CD14-positive monocyte (primary cell): ENCODE data around the gene NRXN3. TPM values are rescaled to one million over a fixed set of nuclear protein-coding genes. Genes with fewer than 3 reads are reported as not detected.

Source experiments
- DNase-seq, 3 donors: peaks; one replicate each; pipeline ENCODE4 v3.0.0-alpha.2; 2011 to 2022
- H2AFZ ChIP-seq: 2 replicates; pipeline ENCODE4 v1.6.0; 2012; ENCODE audit warnings: mild to moderate bottlenecking, low read depth, low read length, inconsistent platforms; ENCODE audit not compliant: insufficient read depth, poor library complexity, severe bottlenecking
- H3K27ac ChIP-seq, 2 donors: 1 replicate in 1 of 2; 2 replicates in 1 of 2; pipeline ENCODE4 v1.5.1; 2012 to 2013; ENCODE audit warnings: low read length in 2 of 2, control low read depth in 1 of 2, inconsistent platforms in 1 of 2, low read depth in 1 of 2, mild to moderate bottlenecking in 1 of 2
- H3K27me3 ChIP-seq, 2 donors: one replicate each; pipeline versions ENCODE4 v1.6.0 to v1.6.1; 2011 to 2013; ENCODE audit warnings: low read length in 2 of 2; ENCODE audit not compliant: control insufficient read depth in 2 of 2, insufficient read depth in 2 of 2
- H3K36me3 ChIP-seq, 2 donors: replicated peaks in 1 of 2; 1 replicate in 1 of 2; 2 replicates in 1 of 2; pipeline versions ENCODE4 v1.5.1 to v1.6.1; 2012 to 2013; ENCODE audit warnings: low read length in 2 of 2, control low read depth in 1 of 2, inconsistent platforms in 1 of 2, mild to moderate bottlenecking in 1 of 2; ENCODE audit not compliant: insufficient read depth in 2 of 2, control insufficient read depth in 1 of 2
- H3K4me1 ChIP-seq, 2 donors: 1 replicate in 1 of 2; 2 replicates in 1 of 2; pipeline versions ENCODE4 v1.5.1 to v1.6.1; 2012 to 2013; ENCODE audit warnings: low read length in 2 of 2, control low read depth in 1 of 2, inconsistent platforms in 1 of 2, mild to moderate bottlenecking in 1 of 2, moderate library complexity in 1 of 2; ENCODE audit not compliant: insufficient read depth in 2 of 2, control insufficient read depth in 1 of 2
- H3K4me2 ChIP-seq: replicated peaks from 2 replicates; pipeline ENCODE3; 2012; ENCODE audit warnings: low read length, moderate library complexity, mild to moderate bottlenecking; ENCODE audit not compliant: poor library complexity, severe bottlenecking; ENCODE audit errors: extremely low read depth
- H3K4me3 ChIP-seq, 3 experiments: fragments of 200-600 bp in 1 of 3; sonication (generic) in 1 of 3; replicated peaks in 1 of 3; 1 replicate in 2 of 3; 2 replicates in 1 of 3; pipeline ENCODE4 v1.5.1; 2011 to 2013; ENCODE audit warnings: low read length in 3 of 3, mild to moderate bottlenecking in 3 of 3, control low read depth in 2 of 3, low read depth in 2 of 3, inconsistent platforms in 1 of 3, moderate library complexity in 1 of 3
- H3K79me2 ChIP-seq: 2 replicates; pipeline ENCODE4 v1.6.0; 2012; ENCODE audit warnings: mild to moderate bottlenecking, control low read depth, inconsistent platforms, low read length, moderate library complexity; ENCODE audit not compliant: insufficient read depth
- H3K9ac ChIP-seq: 2 replicates; pipeline ENCODE4 v1.6.0; 2017; ENCODE audit warnings: low read length, mild to moderate bottlenecking; ENCODE audit not compliant: insufficient read depth, poor library complexity, severe bottlenecking
- H3K9me3 ChIP-seq, 2 donors: replicated peaks in 1 of 2; 1 replicate in 1 of 2; 2 replicates in 1 of 2; pipeline versions ENCODE4 v1.5.1 to v1.6.1; 2012 to 2013; ENCODE audit warnings: low read length in 2 of 2, control low read depth in 1 of 2; ENCODE audit not compliant: control insufficient read depth in 1 of 2, insufficient read depth in 1 of 2
- H4K20me1 ChIP-seq: 2 replicates; pipeline ENCODE4 v1.6.0; 2012; ENCODE audit warnings: mild to moderate bottlenecking, low read length, control low read depth, moderate library complexity; ENCODE audit not compliant: insufficient read depth
- H3K27ac Mint-ChIP-seq, 7 donors: one replicate each; pipeline ENCODE4 v1.8.0; 2020; ENCODE audit warnings: mild to moderate bottlenecking in 7 of 7, mixed read lengths in 7 of 7, moderate library complexity in 6 of 7, inconsistent platforms in 2 of 7
- H3K27me3 Mint-ChIP-seq, 3 donors: one replicate each; pipeline ENCODE4 v1.8.0; 2021 to 2022; ENCODE audit warnings: low read depth in 3 of 3, mild to moderate bottlenecking in 3 of 3, mixed read lengths in 3 of 3, moderate library complexity in 3 of 3, inconsistent platforms in 1 of 3
- H3K36me3 Mint-ChIP-seq, 2 donors: one replicate each; pipeline ENCODE4 v1.8.0; 2020; ENCODE audit warnings: mixed read lengths in 2 of 2, inconsistent platforms in 1 of 2, mild to moderate bottlenecking in 1 of 2
- H3K4me1 Mint-ChIP-seq: one replicate; pipeline ENCODE4 v1.8.0; 2020; ENCODE audit warnings: mild to moderate bottlenecking, mixed read lengths
- H3K4me3 Mint-ChIP-seq, 2 donors: one replicate each; pipeline ENCODE4 v1.8.0; 2020; ENCODE audit warnings: mild to moderate bottlenecking in 2 of 2, mixed read lengths in 2 of 2, moderate library complexity in 1 of 2
- H3K9me3 Mint-ChIP-seq, 7 donors: one replicate each; pipeline ENCODE4 v1.8.0; 2020 to 2022; ENCODE audit warnings: mixed read lengths in 7 of 7, mild to moderate bottlenecking in 6 of 7, moderate library complexity in 6 of 7, inconsistent platforms in 2 of 7
- WGBS: methylation state at CpG from one replicate; pipeline ENCODE4 v1.1.5; 2013; ENCODE audit warnings: missing lambda C conversion rate; ENCODE audit not compliant: insufficient coverage; 5-methylcytosine and 5-hydroxymethylcytosine counted together
- intact Hi-C, 2 donors: fragments of 100-400 bp; cut with micrococcal nuclease; formaldehyde crosslinking; loops; one replicate each; pipeline versions ENCODE4 v1.15.0 to v1.15.1; 2023
- polyA plus RNA-seq, 3 donors: library from polyadenylated mRNA; depleted of rRNA in 1 of 3; unstranded in 2 of 3; stranded (reverse) in 1 of 3; fragments of 300-500 nt in 2 of 3; fragments of >200 nt in 1 of 3; fragmentation: Illumina TruSeq in 2 of 3; gene quantifications; 1 replicate in 2 of 3; 2 replicates in 1 of 3; pipeline ENCODE4 v1.2.3, GENCODE V29; 2012 to 2021
- TF ChIP-seq, protein P1 (sequence below): fragments of 200-600 bp; IDR thresholded peaks from one replicate; pipeline ENCODE4 v1.8.0; 2022; ENCODE audit warnings: antibody characterized with exemption, mild to moderate bottlenecking

The NRXN3 gene
- polyA plus RNA-seq, 3 donors: not detected

- no peak overlapping the region for H3K9ac ChIP-seq
- Mint-ChIP-seq H3K27me3 (no peaks in the 10 kb centered on the region), H3K36me3 (no peaks in the 10 kb centered on the region), H3K4me1 (no peaks in the 10 kb centered on the region), H3K9me3 (peaks cover 0 to 6% (median 2%) of the 10 kb centered on the region in 7 donors), H3K27ac (peak overlapping the region in 1 of 7 donors; percentile 9), H3K4me3 (no peak overlapping the region)
- peaks cover 0 to 7% of the 10 kb centered on the region in 2 donors for H3K9me3 ChIP-seq
- no peak overlapping the region for H3K27ac ChIP-seq
- no peaks in the 10 kb centered on the region for H3K79me2 ChIP-seq
- intact Hi-C loops: no loop called here
- H3K4me2 ChIP-seq: no peak overlapping the region
- H3K36me3 ChIP-seq: no peaks in the 10 kb centered on the region
- H4K20me1 ChIP-seq: no peaks in the 10 kb centered on the region
- no peak for DNase-seq
- no peaks in the 10 kb centered on the region for H3K4me1 ChIP-seq
- H3K27me3 ChIP-seq: no peaks in the 10 kb centered on the region
- no peak overlapping the region for H3K4me3 ChIP-seq
- H2AFZ ChIP-seq: no peak overlapping the region
- TF ChIP-seq, protein P1, sequence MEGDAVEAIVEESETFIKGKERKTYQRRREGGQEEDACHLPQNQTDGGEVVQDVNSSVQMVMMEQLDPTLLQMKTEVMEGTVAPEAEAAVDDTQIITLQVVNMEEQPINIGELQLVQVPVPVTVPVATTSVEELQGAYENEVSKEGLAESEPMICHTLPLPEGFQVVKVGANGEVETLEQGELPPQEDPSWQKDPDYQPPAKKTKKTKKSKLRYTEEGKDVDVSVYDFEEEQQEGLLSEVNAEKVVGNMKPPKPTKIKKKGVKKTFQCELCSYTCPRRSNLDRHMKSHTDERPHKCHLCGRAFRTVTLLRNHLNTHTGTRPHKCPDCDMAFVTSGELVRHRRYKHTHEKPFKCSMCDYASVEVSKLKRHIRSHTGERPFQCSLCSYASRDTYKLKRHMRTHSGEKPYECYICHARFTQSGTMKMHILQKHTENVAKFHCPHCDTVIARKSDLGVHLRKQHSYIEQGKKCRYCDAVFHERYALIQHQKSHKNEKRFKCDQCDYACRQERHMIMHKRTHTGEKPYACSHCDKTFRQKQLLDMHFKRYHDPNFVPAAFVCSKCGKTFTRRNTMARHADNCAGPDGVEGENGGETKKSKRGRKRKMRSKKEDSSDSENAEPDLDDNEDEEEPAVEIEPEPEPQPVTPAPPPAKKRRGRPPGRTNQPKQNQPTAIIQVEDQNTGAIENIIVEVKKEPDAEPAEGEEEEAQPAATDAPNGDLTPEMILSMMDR: no peak
- WGBS: no CpG with 5 or more reads among the region's 6 CpGs
These were observed 1654.9 kb downstream of the NRXN3 start for GRCh38 chr14:79825046-79825521.

DNA sequence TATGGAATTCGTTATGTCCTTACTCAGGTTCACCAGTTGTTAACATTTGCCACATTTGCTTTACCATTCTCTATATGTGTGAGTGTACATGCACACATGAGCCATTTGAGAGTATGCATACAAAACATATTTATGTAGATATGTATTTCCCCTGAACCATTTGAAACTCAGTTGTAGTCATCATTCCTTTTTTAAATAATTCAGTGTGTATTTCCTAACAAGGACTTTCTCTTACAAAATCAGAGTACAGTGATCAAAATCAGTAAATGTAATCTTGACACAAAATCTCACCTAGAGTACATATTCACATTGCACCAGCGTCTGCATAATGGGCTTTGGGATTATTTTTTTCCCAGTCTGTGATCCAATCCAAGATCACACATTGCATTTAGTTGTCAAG, 1656.2 kb downstream of the NRXN3 start:
- Histone ChIP-seq H3K4me3 (no peak overlapping the region), H3K4me2 (no peak overlapping the region), H3K4me1 (no peaks in the 10 kb centered on the region), H2AFZ (no peak overlapping the region), H3K9ac (no peak overlapping the region), H3K36me3 (no peaks in the 10 kb centered on the region), H3K79me2 (no peaks in the 10 kb centered on the region), H3K27ac (no peak overlapping the region), H3K27me3 (no peaks in the 10 kb centered on the region), H4K20me1 (no peaks in the 10 kb centered on the region), H3K9me3 (peaks cover 0 to 7% of the 10 kb centered on the region in 2 donors)
- TF ChIP-seq, protein P1: no peak
- H3K4me1 Mint-ChIP-seq: no peaks in the 10 kb centered on the region
- peaks cover 0 to 4% (median 2%) of the 10 kb centered on the region in 7 donors for H3K9me3 Mint-ChIP-seq
- no peaks in the 10 kb centered on the region for H3K36me3 Mint-ChIP-seq
- no peak overlapping the region for H3K4me3 Mint-ChIP-seq
- WGBS: no CpG with 5 or more reads among the region's 2 CpGs
- no peaks in the 10 kb centered on the region for H3K27me3 Mint-ChIP-seq
- H3K27ac Mint-ChIP-seq: no peak overlapping the region
- no peak for DNase-seq
- intact Hi-C loops: no loop called here
